ENCODE results near the gene BSCL2. TPM values are rescaled to one million over a fixed set of nuclear protein-coding genes. Genes with fewer than 3 reads are reported as not detected.

BSCL2 gene
- total and polyA plus RNA-seq, 2 of the 13 experiments (the other 11 are each of a cell fraction or from before 2014, with no cell fraction given): 19.5 to 21.1 TPM

DNA sequence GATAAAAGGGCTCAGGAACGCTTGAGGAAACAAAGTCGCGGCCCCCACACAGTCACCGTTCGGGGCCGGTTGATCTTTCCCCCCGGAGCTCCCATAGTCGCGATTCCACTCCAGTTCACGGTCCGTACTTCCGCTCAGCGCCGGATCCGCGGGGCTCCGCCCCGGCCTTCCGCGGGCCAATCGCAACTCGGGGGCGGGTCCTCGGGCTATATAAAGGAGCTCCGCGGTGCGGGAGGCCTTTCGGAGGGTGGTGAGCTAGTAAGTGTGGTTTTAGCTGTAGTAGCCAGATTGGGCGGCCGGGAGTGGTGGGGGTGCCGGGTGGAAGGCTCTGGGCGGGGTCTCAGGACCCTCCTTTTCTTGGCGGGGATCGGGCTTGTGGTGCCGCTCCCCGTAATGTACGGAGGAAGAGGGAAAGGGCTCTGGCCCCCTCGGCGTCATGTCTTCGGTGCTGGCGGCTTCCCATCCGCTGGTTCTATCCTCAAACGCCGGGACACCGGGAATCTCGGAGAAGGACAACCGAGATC lies 42.1 kb downstream of the BSCL2 start, which contains the start of the genes C11orf98 and CSKMT (continued):
- TF ChIP-seq, protein P1, sequence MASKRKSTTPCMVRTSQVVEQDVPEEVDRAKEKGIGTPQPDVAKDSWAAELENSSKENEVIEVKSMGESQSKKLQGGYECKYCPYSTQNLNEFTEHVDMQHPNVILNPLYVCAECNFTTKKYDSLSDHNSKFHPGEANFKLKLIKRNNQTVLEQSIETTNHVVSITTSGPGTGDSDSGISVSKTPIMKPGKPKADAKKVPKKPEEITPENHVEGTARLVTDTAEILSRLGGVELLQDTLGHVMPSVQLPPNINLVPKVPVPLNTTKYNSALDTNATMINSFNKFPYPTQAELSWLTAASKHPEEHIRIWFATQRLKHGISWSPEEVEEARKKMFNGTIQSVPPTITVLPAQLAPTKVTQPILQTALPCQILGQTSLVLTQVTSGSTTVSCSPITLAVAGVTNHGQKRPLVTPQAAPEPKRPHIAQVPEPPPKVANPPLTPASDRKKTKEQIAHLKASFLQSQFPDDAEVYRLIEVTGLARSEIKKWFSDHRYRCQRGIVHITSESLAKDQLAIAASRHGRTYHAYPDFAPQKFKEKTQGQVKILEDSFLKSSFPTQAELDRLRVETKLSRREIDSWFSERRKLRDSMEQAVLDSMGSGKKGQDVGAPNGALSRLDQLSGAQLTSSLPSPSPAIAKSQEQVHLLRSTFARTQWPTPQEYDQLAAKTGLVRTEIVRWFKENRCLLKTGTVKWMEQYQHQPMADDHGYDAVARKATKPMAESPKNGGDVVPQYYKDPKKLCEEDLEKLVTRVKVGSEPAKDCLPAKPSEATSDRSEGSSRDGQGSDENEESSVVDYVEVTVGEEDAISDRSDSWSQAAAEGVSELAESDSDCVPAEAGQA (IDR thresholded peaks at IDR 0.05; ENCODE audit: low read depth): peak; percentile 38; the same call in 1 of the 2 replicates
- TF ChIP-seq, protein P1 (CRISPR knock-in tag; IDR thresholded peaks at IDR 0.05; ENCODE audit: borderline replicate concordance): no peak; the same call in 1 of the 2 replicates
- TF ChIP-seq ZC3H13 (CRISPR knock-in tag; IDR thresholded peaks at IDR 0.05) (peak; percentile 41; the same call in 1 of the 2 replicates), SNAPC5 (CRISPR knock-in tag; IDR thresholded peaks at IDR 0.05; ENCODE audit: borderline replicate concordance) (peak; percentile 31; the same call in 1 of the 2 replicates), GTF2F1 (IDR thresholded peaks at IDR 0.05; ENCODE audit: low read length) (peak; percentile 97), E2F1 (CRISPR knock-in tag; IDR thresholded peaks at IDR 0.05) (peak; percentile 41; the same call in 1 of the 2 replicates), MAX (IDR thresholded peaks at IDR 0.05) (peak; percentile 64; the same call in 1 of the 2 replicates), ZKSCAN5 (CRISPR knock-in tag; IDR thresholded peaks at IDR 0.05) (no peak), ZSCAN21 (CRISPR knock-in tag; IDR thresholded peaks at IDR 0.05; ENCODE audit: borderline replicate concordance) (no peak; the same call in 1 of the 2 replicates), ZSCAN30 (CRISPR knock-in tag; IDR thresholded peaks at IDR 0.05) (0 out of 2 replicates have a peak, but pooled peaks have one; percentile 92), ZNF275 (CRISPR knock-in tag; IDR thresholded peaks at IDR 0.05; ENCODE audit: borderline replicate concordance) (no peak), SMYD3 (CRISPR knock-in tag; IDR thresholded peaks at IDR 0.05) (peak; percentile 75; the same call in 1 of the 2 replicates)
- TF ChIP-seq, protein P2, sequence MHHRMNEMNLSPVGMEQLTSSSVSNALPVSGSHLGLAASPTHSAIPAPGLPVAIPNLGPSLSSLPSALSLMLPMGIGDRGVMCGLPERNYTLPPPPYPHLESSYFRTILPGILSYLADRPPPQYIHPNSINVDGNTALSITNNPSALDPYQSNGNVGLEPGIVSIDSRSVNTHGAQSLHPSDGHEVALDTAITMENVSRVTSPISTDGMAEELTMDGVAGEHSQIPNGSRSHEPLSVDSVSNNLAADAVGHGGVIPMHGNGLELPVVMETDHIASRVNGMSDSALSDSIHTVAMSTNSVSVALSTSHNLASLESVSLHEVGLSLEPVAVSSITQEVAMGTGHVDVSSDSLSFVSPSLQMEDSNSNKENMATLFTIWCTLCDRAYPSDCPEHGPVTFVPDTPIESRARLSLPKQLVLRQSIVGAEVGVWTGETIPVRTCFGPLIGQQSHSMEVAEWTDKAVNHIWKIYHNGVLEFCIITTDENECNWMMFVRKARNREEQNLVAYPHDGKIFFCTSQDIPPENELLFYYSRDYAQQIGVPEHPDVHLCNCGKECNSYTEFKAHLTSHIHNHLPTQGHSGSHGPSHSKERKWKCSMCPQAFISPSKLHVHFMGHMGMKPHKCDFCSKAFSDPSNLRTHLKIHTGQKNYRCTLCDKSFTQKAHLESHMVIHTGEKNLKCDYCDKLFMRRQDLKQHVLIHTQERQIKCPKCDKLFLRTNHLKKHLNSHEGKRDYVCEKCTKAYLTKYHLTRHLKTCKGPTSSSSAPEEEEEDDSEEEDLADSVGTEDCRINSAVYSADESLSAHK (CRISPR knock-in tag; IDR thresholded peaks at IDR 0.05; ENCODE audit: borderline replicate concordance): no peak
- TF ChIP-seq, protein P3, sequence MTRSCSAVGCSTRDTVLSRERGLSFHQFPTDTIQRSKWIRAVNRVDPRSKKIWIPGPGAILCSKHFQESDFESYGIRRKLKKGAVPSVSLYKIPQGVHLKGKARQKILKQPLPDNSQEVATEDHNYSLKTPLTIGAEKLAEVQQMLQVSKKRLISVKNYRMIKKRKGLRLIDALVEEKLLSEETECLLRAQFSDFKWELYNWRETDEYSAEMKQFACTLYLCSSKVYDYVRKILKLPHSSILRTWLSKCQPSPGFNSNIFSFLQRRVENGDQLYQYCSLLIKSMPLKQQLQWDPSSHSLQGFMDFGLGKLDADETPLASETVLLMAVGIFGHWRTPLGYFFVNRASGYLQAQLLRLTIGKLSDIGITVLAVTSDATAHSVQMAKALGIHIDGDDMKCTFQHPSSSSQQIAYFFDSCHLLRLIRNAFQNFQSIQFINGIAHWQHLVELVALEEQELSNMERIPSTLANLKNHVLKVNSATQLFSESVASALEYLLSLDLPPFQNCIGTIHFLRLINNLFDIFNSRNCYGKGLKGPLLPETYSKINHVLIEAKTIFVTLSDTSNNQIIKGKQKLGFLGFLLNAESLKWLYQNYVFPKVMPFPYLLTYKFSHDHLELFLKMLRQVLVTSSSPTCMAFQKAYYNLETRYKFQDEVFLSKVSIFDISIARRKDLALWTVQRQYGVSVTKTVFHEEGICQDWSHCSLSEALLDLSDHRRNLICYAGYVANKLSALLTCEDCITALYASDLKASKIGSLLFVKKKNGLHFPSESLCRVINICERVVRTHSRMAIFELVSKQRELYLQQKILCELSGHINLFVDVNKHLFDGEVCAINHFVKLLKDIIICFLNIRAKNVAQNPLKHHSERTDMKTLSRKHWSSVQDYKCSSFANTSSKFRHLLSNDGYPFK (CRISPR knock-in tag; IDR thresholded peaks at IDR 0.05; ENCODE audit: borderline replicate concordance): peak; percentile 49; the same call in 1 of the 2 replicates

Data from HepG2 (cell line).